Amniotic epithelial cell (primary cell): ENCODE measurements around the gene PSMD9.
"Not testable (repeated sequence)": the region's sequence is repeated elsewhere in the genome, so short reads cannot be mapped to it uniquely, and the experiment has no call there.

Experiments
- DNase-seq: peaks from one replicate; pipeline ENCODE4 v3.0.0-alpha.2; 2010; ENCODE audit warnings: low read depth

Gene PSMD9

GRCh38 chr12:121888478-121889273 is at the start of gene PSMD9:
Gene PSMD9 (plus strand): TSS chr12:121888790. CDS start chr12:121888857, 67 bp downstream.
- DNase-seq: peak; percentile 99

DNA sequence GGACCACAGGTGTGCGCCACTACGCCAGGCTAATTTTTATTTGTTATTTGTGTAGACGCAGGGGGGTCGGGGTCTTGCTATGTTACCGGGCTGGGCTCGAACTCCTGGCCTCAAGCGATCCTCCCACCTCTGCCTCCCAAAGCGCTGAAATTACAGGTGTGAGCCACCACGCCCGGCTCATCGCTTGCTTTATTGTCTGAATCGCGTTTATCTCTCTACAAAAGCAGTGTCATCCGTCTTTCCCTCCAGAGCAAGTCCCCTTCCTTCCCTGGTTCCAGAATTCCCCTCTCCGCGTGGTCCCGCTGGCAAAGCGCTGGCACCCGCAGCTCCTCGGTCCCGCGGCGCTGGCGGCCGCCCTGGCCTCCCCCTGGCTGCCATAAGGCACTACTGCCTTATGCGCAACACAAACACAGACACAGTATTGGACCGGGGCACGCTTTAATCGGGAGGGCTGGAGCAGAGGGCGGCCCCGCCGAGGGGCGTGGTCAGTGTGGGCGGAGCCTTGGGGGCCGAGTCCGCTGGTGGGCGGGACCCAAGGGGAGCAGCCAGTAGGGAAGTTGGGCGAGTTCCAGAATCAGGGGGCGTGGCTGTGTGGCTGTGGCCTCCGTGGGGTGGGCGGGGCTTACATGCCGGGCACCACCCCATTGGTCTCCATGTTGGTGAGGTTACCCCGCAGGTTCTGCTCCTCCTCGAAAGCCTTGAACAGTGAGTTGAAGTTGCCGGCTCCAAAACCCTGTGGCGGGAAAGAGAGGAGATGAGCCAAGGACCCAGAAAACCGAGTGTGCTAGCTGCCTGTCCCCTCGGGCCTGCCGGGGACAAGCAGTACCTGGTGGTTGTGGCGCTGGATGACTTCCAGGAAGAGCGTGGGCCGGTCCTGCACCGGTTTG is 49.2 kb upstream of the PSMD9 start:
- DNase-seq: peak; percentile 95

DNA sequence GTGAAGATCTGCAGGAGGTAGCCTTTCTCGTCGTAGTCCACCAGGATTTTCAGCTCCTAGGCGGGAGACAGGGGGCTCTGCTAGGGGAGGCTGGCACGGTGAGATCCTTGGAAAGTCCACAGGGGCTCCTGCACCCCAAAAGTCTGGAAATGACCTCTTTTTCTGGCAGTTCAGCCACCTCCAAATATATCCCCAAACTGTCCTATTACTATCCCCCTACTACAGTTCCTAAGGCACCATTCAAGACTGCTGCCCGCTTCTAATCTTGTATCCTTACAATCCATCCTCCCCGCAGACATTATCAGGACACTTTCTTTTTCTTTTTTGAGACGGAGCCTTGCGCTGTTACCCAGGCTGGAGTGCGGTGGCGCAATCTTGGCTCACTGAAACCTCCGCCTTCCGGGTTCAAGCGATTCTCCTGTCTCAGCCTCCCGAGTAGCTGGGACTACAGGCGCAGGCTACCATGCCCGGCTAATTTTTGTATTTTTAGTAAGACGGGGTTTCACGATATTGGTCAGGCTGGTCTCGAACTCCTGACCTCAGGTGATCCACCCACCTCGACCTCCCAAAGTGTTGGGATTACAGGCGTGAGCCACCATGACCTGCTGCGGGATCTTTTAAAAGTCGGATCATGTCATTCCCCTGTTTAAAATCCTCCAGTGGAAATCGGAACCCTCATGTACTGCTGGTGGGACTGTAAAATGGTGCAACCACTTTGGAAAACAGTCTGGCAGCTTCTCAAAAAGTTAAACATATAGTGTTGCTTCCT is 48.4 kb upstream of the PSMD9 start:
- DNase-seq: no peak

DNA sequence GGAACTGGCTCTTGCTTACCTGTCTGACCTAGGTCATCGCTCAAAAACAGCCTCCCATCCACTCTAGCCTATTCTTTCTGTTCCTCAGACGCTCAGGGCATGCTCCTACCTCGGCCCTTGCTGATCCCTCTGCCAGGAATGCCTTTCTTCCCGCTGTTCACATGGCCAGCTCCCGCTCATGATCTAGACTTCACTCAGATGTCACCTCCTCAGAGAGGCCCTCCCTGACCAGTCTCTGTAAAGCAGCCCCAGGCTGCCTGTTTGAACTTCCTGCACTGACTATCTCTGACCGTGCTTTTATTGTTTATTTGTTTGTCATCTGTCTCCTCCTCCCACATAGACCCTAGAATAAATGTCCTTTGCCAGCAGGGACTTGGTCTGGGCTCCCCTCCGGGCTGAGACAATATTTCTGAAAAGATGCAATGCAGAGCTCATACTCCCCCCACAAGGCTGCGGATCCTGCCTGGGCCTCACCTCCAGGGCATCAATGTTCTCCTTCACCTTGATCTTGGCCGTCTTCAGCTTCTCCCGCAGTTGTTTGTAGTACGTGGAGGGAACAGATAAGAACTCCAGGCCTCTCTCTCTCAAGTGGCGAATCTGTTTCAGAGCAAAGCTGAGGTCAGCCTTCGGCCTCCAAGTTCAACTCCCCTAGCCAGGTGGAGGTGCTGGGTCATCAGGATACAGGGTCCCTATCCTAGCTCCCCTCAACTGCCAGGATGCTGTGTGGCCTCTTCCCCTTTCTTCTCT is 45.2 kb upstream of the PSMD9 start:
- DNase-seq: no peak

DNA sequence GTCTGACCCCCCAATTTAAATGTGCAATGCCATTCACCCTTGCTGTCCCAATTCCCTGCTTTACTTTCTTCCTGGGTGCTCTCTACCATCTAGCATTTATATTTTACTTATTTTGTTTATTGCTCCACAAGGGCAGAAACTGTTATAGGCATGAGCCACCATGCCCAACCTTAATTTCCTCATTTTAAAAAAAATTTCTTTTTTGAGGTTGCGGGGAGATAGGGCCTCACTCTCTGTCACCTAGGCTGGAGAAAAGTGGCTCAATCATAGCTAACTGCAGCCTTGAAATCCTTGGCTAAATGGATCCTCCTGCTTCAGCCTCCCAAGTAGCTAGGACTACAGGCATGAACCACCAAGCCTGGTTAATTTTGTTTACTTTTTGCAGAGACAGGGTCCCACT is 42.9 kb upstream of the PSMD9 start:
- no peak for DNase-seq

DNA sequence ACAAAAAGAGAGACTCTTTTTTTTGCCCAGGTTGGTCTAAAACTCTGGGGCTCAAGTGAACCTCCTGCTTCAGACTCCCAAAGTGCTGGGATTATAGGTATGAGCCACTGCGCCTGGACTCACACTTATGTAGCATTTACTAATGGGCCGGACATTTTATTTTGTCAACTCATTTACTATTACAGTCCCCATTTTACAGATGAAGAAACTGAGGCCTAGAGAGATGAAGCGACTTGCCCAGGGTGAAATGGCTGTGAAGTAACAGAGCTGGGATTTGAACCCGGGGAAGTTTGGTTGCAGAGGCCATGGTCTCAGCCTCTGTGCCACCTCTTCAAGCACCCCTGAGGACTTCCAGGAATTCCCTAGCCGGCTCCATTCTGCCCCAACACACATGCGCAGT is 39.4 kb upstream of the PSMD9 start:
- DNase-seq: no peak

DNA sequence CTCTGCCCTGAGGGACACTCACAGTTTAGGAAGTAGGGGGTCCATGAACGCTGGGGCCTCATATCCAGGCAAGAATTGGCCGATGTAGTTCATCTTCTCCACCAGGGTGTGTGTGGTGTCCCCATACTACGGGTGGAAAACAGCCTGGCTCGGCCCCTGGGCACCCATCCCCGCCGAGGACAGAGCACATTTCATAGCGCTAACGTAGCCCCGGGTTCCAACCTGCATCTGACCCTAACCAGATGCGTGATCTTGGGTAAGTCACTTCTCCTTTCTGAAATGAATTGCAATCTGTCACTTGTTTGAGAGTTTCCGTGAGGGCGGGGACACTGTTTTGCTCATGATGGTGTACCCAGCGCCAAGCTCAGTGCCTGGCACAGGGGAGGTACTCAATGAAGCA is 38.9 kb upstream of the PSMD9 start:
- no peak for DNase-seq

DNA sequence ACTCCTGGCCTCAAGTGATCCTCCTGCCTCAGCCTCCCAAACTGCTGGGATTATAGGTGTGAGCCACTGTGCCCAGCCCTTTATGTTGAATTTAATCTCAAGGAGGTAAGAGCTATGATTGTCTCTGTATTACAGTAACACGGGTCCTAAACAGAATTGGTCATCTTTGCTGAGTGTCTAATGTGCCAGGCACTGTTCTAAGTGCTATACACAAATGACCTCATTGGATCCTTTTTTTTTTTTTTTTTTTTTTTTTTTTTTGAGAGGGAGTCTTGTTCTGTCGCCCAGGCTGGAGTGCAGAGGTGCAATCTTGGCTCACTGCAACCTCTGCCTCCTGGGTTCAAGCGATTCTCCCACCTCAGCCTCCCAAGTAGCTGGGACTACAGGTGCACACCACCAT is 36.2 kb upstream of the PSMD9 start:
- DNase-seq: not testable (repeated sequence)

DNA sequence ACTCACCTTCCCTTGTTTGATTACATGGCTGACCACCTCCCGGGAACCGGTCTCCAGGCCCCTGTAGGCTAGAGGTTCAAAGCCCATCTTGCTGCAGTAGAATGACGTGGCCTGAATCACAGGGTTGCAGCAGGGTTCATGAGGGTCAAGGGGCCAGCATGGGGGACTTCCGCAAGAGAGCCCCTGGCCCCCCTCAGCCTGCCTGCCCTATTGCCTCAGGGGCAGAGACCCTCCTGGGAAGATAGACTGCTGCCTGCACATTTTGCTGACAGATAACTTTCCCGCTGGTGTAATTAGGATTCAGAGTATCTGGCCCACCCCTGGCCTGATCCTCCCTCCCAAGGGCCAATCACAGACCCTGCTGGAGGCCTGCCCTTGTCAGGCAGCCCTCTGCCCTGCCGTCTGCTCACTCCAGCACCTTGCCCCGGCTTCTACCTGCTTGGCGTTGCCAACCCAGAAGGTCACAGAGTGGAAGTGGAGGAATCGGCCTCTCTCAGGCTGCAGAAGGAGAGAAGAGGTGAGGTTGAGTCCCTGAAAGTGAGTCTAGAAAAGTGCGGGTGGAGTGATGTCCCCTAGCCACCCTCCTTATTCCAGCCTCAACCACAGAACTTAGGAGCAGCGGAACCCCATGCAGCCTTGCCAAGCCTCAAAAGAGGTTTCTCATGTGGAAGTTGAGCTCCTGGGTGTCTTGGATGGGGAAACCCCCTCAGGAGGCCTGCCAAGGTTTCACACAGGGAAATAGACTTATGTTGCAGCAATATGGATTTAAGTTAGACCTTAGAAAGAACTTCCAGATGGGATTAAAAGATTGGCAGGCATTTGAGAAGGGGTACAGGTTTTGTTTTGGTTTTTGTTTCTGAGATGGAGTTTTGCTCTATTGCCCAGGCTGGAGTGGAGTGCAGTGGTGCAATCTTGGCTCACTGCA is 31.0 kb upstream of the PSMD9 start:
- peak; percentile 24 for DNase-seq

GRCh38 chr12:121858318-121858661 is 30.3 kb upstream of the PSMD9 start:
- no peak for DNase-seq

DNA sequence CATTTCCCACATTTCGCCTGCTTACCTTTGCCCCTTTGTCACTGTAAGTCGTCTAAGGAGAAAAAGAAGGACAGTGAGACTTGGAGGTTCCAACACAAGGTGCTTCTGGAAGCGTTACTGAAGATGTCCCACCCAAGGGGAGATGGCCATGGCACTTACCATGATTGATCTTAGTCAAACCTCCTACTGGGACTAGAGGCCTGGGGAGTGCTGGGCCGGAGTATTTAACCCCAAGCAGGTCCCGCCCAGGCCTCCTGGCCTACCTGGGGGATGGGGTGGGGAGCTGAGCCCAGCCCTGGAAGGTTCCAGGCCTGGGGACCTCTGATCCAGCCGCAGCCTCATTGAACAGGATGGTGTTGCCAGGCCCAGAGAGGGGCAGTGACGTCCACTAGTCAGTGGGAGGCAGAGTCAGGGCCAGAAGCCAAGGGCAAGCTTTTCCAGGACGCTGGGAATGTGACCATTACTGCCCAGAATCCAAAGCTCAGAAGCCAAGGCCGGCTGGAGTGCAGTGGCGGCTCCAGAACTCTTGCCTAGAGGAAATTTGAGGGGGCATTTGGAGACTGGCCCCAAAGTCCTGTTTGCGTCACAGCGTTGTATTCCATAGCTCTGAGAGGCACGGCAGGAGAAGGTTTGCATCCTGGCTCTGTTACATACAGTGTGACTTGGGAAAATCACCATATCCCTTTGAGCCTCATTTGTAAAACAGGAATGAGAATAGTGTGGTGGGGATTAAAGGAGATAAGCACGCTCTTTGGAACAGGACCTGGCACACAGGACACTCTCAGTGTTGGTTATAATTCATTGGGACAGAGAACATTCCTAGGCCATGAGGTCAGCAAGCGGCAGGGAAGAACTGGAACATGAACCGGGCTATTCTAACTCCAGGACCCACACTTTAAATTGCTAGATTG is 29.7 kb upstream of the PSMD9 start, which contains the start of gene HPD:
Gene HPD (minus strand): TSS at position 198 of the 911 bp plus-strand sequence. CDS start 36 bp downstream, at position 162.
- DNase-seq: peak; percentile 87

DNA sequence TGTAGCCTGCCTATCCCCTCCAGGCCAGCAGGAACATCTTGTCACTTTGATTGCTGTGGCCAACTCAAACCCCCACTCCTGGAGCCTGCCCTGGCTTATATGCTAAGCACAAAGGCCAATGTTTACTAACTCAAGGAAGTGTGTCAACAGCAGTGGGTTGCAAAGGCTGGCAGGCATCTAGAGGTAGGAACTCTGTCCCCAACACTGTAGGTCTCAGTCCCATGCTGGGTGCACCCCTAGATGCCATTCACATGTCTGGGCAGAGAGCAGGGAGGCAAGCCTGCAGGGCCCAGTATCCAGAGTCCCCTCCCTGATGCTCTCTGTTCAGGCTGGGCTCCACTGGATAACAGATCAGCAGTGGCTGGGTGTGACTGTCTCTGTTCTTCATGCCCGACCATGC is 28.3 kb upstream of the PSMD9 start:
- no peak for DNase-seq

- DNase-seq: not testable (repeated sequence)
Measured at GRCh38 chr12:121860699-121861098, 27.9 kb upstream of the PSMD9 start.

- DNase-seq: peak; percentile 60
Measured at GRCh38 chr12:121861636-121862254, 26.8 kb upstream of the PSMD9 start.

- DNase-seq: no peak
Measured at GRCh38 chr12:121866331-121866730, 22.3 kb upstream of the PSMD9 start.

GRCh38 chr12:121869229-121869628 is 19.4 kb upstream of the PSMD9 start:
- not testable (repeated sequence) for DNase-seq

DNA sequence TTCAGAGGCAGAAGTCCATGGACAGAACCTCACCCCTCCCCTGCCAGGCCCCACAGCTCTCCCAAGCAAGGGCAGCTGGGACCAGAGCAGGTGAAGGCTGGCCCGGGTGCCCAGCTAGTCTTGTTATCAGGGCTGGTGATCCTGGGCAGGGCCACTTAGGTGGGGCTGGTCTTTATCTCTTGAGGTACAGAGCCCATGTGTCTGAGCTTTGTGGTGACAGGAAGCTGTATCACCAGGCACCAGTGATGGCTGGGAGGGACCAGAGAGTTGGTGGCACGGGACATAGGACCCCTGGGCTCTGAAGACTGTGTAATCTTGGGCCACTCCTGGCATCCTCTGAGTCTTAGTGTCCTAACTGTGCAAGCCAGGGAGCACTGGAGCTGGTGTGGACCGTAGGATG is 17.1 kb upstream of the PSMD9 start:
- DNase-seq: no peak

GRCh38 chr12:121872546-121873215 is 15.9 kb upstream of the PSMD9 start:
- peak; percentile 99 for DNase-seq
